Measurements from ENCODE around the gene CFAP46.
"Not testable (repeated sequence)": the region's sequence is repeated elsewhere in the genome, so short reads cannot be mapped to it uniquely, and the experiment has no call there.

CFAP46 gene

DNA sequence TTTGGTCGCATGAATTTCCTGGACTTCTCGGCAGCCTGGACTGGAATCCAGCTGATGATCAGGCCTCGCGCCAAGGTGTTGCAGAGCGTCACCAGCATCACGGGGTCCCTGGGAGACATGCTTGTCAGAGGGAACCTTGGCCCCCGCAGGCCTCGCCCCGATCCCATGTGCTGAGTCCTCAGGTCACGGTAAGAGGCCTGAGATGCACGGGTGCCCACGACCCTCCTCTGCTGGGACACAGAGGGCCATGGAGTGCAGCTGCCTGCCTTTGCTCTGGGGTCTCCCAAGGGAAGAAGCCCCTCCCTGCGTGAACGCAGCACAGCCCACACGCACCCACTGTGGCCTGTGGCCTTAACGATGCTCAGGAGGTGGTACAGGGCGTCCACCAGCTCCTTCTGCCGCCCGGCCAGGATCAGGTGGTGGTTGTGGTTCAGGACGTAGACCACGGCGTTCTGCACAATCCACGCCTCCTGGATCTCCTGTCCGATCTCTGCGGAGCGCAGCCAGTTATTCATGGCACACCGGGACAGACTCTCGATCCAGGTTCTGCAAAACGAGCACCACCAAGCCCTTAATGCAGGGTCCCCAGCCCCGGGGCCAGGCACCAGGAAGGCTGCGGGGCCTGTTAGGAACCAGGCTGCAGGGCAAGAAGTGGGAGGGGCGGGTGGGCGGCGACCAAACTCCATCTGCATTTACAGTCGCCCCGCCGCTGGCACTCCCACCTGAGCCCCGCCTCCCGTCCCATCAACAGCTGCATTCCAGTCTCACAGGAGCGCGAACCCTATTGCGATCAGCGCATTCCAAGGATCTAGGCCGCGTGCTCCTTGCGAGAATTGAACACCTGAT is 29.4 kb downstream of the CFAP46 start:
- no peak for DNase-seq

DNA sequence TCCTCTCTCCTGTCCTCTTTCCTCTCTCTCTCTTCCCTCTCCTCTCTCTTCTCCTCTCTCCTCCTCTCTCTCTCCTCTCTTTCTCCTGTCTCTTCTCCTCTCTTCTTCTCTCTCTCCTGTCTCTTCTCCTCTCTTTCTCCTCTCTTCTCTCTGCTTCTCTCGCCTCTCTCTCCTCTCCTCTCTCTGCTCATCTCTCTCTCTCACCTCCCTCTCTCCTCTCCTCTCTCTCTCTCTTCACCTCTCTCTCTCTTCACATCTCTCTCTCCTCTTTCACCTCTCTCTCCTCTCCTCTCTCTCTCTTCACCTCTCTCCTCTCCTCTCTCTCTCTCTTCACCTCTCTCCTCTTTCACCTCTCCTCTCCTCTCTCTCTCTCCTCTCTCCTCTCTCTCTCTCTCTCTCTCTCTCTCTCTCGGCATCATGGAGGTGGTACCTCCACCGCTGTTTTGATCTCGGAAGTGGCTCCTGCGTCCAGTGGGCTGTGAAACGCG is 30.1 kb downstream of the CFAP46 start:
- DNase-seq, result no peak

DNA sequence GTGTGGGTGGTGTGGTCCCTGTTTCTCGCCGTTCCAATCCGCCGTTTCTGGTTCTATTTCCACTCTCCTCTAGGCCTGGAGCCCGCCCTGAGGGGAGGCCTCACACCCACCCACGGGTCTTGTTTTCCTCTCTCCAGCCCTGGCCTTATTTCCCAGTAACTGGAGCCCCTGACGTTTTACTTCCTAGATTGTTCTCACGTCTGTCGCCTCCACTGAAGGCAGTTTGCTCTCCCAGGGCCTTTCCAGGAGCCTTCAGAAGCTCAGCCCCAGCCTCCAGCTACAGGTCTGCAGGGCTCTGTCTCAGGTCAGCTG is 30.6 kb downstream of the CFAP46 start:
- no peak for DNase-seq

DNA sequence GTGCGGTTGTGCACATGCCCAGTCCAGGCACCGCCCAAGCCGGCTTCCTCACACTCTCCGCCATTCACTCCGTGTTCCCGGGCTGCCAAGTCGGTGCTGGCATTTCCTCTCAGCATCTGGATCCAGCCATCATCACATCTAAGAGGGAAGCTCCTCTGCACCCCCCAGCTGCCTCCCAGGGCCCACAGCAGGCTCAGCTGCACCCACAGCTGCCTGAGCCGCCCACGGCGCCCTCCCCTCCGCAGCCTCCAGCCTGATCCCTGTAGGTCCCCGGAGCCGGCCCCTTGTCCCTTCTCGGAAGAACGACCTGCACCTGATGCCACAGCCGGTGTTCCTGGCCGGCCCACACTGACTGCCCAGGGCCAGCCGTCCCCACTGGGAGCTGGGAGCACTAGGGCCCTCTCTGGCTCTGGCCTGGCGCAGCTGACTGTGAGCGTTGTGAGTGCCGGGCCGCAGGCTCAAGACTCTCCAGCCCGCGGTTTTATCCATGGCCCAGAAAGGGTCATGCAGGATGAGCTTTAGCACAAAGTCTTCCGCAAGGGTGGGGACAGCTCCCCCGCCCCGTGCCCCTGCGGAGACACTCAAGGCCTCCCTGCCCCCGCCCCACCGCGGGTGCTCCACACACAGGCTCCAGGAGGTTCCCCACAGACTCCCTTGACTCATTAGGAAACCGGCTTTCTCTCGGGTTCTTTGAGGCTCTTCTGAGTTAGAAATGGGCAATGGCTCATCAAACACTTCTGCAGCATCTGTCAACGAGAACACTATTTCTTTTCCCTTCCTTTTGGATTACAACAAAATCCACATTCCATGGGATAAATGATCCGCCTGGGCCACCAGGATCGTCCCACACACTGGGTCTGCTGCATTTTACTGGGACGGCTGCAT is 31.2 kb downstream of the CFAP46 start:
- no peak for DNase-seq

DNA sequence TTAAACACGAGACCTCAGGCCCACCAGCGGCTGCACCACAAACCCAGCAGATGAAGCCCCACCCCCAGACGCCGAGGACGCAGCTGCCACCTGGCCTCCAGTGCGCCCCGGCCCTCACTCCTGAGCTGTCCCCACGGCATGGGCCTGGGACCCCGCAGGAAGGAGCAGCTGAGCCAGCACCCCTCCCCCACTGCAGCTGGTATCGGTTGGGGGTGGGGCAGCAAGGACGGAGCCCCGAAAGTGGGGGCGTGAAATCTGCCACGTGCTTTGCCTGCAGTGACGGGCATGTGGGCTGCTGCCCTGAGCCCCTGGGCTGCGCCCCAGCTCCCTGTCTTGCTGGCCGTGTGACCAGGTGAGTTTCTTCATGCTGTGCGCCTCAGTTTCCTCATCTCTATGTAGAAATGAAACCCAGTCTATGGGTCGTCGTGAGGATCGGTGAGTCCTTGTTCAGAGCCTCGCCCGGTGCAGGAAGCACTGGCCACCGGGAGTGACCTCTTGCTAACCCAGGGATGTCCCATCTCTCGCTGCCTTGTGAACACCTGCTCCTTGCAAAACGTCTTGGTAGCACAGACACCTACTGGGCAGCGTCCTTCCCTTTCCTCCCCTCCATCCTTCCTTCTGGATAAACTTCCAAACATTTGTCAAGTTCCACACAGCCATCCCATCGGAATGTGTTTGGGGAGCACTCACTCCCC is 32.0 kb downstream of the CFAP46 start:
- DNase-seq, result no peak

DNA sequence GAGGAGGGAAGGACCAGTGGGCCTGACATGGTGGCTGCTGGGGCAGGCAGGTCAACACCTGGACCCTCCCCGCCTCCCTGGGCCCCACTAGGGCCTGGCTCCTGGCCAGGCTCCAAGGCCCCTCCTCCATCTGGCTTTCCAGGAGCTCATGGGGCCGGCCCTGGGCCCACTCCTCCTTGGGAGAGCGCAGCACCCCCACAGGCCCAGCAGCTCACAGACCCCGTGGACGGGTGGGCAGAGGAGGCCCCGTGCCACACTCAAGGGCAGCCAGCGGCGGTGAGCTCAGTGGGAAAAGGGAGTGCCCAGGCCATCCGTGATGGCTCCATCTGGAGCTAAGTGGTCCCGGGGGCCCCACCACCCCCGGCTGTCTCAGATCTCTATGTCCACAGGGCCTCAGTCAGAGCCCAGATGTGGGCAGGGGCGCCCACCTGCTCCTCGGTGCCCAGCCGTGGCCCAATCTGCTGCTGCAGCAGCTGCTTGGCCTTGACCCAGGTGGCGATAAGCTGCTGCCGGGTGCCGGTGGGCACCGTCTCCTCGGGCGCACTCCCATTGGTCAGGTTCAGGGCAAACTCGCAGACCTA is 32.8 kb downstream of the CFAP46 start:
- no peak for DNase-seq

DNA sequence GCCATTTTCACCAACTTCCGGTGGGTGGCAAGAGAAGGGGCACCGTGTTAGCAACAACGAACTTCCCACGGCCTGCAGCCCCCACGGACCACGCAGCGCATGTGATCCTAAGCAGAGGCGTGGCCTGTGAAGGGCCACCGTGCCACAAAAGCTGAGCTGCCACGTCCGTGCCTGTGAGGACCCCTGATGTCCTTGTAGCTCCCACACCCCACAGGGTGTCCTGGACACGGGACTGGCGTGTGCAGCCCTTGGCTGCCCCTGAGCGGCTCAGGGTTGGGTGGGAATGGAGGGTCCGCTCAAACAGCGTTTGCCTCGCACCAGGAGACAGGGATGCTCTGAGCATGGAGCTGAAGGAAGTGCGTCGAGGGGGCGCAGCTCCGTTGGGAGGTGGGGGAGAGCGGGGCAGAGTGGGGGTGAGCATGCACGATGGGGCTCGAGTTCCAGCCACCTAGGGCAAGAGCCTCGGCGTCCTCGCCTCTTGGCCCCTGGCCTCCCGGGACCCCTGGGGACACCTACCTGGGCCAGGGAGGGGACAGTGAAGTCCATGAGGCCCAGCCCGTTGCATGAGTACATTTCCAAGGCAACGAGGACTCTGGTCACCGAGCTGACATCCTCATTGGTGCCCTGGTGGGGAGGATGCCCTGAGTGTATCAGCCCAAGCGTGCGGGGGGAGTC is 33.6 kb downstream of the CFAP46 start:
- DNase-seq, result no peak

DNA sequence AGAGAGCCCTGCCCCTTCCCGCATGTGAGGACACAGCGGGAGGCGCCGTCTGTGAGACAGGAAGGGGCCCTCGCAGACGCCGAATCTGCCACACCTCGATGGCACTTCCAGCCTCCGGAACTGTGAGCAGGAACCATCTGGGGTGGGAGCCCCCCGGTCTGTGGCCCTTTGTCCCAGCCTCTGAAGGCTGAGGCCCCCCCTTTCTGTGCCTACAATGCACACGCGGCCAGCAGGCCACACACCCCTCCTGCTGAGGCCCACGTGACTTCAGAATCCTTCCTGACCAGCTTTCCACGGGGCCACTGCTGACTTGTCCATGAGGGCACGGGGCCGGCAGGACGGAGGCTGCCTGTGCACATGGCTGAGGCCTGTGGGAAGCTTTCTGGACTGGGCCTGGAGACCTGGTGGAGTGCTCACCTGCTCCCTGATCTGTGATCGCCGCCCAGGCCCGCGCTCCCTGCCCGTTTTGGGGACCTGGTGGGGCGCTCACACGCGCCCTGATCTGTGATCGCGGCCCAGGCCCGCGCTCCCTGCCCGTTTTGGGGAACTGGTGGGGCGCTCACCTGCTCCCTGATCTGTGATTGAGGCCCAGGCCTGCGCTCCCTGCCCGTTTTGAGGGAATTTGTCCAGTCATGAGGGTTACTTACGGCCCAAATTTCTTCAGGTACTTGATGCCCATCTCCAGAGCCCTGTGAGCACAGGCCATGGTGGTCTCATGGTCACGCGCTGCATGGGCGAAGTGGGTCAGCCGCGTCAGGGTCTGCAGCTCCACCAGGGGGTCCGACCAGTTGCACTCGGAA is 34.3 kb downstream of the CFAP46 start:
- DNase-seq, result no peak

DNA sequence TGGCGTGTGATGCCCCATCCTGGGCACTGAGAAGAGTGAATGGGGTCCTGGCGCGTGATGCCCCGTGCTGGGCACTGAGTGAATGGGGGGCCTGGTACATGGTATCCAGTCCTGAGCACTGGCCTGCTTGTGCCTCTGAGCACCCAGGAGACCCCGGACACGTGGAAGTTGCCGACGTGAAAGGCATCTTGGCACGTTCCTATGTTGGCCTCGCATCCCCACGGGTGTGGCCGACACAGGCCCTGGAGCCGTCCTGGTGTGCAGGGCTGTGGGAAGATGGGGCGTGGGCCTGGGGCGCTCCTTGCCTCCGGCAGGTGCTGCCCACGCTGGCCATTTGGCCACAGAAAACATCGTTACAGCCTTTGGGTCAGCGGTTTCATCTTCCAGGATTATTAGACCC is 35.5 kb downstream of the CFAP46 start:
- no peak for DNase-seq

DNA sequence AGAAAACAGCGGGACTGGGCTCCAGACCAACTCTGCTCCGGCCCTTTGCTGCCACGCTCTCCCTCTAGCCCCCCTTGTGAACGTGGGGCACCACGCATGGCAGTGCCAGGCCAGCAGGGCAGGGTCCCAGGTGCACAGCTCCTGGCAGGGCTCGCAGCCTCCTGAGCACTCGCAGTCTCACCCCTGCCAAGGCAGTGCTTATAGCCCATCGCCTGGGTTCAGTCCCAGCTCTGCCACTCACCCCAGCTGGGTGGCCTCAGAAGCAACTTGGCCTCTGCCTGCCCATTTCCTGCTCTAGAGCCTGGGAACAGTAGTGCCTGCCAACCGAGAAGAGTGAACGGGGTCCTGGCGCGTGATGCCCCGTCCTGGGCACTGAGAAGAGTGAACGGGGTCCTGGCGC is 36.3 kb downstream of the CFAP46 start:
- no peak for DNase-seq

DNA sequence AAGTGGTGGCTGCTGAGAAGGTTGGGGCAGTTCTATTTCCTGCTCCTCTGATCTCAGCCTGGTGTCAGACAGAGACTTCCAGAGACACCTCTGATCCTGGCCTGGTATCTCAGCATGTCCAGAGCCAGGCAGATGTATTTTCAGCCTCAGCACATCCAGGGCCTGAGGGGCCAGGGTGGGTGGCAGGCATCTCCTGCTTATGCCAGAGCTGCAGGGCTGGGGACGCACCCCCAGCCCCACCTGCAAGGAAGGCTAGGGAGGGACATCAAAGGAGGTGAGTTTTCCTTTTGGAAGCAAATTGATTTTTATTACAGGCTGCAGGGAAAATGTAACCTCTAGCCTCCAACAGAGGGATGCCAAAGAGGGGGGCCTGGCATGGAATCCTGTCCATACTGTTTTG is 36.7 kb downstream of the CFAP46 start:
- DNase-seq, result no peak

DNA sequence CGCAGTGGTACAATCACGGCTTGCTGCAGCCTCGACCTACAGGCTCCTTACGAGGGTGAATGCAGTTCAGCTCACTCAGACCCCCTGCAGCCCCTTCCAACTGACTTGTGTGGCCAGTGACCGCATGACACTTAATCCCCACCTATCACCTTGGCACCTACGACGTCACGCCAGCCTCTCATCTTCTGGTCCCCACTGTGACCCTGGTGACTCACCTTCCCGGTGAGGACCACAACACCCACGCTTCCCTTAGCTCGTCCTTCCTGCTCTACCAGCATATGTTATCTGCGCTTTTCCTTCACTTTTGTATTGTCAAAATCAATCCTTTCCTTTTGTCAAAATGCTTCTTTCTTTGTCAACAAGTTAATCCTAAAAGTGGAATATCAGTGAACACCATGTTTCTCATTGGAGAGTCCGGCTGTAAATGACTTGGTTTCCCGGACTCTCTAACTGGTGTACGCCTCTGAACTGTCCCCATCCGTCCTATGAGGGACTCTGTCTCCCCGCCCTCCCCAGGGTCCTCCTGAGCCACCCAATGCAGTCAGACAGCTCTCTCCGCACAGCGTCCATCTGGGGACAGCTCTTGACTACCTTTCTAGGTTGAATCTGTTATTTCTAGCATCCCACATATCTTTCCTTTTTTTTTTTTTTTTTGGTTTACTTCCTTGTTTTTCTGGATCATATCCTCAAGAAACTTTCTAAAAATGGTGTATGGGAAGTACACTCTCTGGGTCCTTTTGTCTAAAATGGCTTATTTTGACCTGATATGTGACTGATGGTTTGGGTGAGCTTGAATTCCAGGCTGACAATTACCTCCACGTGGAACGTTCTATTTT is 37.3 kb downstream of the CFAP46 start:
- no peak for DNase-seq

DNA sequence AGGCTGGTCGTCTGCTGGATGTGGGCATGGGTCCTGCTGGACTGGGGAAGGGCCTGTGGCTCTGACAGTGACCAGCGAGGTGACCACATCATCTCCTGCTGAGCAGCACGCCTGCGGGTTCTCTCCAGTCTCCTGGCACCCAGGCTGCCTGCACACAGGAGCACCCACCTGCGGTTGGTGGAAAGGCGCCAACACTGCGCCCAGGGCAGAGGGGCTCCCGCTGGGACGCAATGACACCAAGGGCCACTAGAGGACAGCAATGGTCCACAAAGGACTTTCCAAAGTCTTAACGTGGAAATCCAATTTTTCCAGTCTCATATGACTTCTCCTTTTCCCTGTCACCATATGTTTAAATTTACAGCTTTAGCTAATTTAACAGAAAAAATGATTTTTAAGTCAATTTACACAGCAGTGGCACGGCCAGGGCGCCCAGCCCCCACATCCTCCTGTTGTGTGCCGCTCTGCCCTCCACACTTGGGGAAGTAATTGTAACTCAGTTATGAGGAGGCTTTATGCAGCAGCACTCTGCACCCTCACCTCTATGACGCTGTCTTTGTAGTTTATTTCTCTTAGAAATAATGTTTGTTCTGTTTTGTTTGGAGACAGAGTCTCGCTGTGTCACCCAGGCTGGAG is 38.1 kb downstream of the CFAP46 start:
- DNase-seq, result no peak

DNA sequence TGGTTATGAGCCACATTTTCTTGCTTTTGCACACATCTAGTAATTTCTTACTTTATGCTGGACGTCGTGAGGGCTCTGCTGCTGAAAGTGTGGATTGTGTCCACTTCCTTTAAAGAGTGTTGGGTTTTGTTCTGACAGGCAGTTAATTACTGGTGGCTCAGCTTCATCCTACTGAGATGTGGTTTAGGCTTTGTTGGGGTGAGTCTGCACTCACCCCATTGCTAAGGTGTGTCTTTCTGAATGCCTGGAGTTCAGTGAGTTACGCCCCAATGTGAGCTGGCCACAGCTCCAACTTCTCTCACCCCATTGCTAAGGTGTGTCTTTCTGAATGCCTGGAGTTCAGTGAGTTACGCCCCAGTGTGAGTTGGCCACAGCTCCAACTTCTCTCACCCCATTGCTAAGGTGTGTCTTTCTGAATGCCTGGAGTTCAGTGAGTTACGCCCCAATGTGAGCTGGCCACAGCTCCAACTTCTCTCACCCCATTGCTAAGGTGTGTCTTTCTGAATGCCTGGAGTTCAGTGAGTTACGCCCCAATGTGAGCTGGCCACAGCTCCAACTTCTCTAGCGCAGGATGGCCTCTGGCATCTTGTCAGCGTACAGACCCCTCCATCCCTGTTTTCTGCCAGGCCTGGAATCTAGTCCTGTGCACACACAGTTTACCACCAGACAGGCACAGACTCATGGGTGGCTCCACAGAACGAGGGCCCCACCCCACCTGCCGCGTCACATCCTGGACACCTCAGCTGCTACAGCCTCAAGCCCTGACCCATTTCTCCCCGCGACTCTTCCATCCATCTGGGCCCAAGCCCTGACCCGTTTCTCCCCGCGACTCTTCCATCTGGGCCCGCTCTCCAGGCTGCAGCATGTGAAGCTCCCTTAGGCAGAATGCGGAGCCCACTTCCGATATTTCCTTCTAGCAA is 39.5 kb downstream of the CFAP46 start:
- not testable (repeated sequence) for DNase-seq

DNA sequence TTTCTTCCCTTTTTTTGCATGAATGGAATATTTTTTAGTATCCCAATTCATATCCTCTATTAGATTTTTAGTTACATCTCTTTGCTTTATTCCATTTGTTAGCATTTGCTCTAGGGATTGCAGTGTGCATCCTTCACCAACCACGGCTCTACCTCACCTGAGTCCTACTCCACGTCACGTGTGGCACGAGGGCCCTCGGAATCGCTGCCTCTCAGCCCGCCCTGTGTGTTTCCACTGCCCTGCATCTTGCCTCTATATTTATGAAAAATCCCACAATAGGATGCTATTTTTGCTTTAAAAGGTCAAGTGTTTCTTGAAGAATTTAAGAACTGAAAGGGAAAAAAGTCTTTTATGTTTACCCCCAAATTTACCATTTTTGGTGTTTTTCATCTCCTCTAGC is 41.0 kb downstream of the CFAP46 start:
- DNase-seq, result no peak

DNA sequence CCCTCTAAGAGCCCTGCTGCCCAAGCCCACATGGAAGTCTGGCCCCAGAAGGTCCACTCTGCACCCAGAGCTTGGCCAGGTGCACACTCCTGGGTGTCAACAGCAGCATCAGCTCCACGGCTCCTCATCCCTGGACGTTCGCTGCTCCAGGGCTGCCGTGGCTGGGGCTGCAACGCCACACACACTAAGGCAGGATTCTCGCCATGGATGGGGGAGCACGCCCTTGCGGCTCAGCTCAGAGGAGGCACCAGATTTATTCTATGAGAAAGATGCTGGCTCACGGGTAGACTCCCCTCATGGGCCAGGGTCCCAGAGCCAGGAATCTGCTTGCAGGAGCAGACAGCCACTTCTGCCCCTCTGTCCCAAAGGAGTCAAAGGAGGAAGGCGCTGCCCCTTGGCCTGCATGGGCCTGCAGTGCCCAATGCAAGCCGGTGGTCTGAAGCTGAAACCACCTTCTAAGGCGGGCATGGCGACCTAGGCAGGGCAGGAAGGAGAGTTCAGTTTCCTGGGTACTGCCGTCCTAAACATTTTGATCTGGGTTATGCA is 42.1 kb downstream of the CFAP46 start:
- no peak for DNase-seq

DNA sequence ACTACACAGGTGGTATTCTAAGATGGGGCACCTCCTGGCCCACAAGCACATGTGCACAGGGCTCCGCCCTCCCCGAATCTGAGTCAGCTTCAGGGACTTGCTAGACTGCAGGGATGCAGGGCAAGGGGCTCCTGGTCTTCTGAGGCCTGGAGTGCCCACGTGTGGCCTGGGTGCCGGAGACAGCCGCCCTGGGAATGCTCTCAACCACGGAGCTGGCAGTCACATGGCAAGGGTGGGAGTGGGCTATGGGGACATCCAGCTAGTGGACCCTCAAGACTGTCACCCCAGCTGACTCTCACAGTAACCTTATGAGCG is 42.7 kb downstream of the CFAP46 start:
- DNase-seq, result no peak

DNA sequence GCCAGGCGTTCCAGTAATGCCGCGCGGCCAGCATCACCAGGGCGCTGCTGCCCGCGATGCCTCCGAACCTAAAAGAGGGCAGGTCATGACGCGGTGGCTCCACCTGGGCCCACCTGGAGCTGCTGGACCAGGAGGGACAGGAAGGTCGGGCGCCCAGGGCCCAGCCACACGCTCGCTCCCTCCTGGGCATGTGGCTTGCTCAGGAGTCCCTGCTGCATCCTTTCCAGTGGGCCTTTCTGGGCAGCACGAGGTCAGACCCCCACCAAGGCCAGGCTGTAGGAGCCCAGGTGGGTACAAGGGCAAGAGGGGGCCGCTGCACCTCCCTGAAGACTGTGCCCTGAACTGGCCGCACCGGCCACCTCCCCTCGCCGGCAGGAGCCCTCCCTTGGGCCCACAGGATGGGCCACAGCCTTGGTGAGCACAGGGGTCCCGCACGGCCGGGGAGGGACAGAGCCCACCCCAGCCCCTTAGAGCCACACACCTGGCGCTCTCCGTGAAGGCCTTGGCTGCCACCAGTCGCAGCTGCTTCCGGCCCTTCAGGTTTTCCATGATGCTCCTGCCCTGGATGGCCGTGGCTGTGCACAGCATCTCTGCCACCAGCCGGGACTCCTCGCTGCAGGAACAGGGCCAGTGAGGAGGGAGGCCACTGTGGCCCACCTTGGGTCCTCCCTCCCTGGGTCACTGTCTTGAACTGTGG is 43.2 kb downstream of the CFAP46 start:
- no peak for DNase-seq

Measured in T-helper 9 cell (primary cell).